Adipocyte (in vitro differentiated cells): Measurements from ENCODE around the gene NOP14.
"Not testable (repeated sequence)": the region's sequence is repeated elsewhere in the genome, so short reads cannot be mapped to it uniquely, and the experiment has no call there.

Experiments
- DNase-seq: peaks from one replicate; pipeline ENCODE4 v3.0.0-alpha.2; 2015; ENCODE audit warnings: low read depth
- H3K27me3 ChIP-seq: replicated peaks from 2 replicates; pipeline ENCODE4 v1.7.0; 2013; ENCODE audit warnings: mild to moderate bottlenecking, low read length, moderate library complexity; ENCODE audit not compliant: control insufficient read depth, insufficient read depth
- H3K36me3 ChIP-seq: 2 replicates; pipeline ENCODE4 v1.7.0; 2013; ENCODE audit warnings: low read length, mild to moderate bottlenecking, moderate library complexity; ENCODE audit not compliant: control insufficient read depth, insufficient read depth, severe bottlenecking
- H3K4me1 ChIP-seq: 2 replicates; pipeline ENCODE4 v1.7.0; 2013; ENCODE audit warnings: mild to moderate bottlenecking, low read length, moderate library complexity; ENCODE audit not compliant: control insufficient read depth, insufficient read depth
- H3K4me3 ChIP-seq: 2 replicates; pipeline ENCODE4 v1.7.0; 2013; ENCODE audit warnings: mild to moderate bottlenecking, low read length, moderate library complexity
- H3K9ac ChIP-seq: 2 replicates; pipeline ENCODE4 v1.7.0; 2013; ENCODE audit warnings: mild to moderate bottlenecking, low read length, moderate library complexity
- H3K9me3 ChIP-seq: 2 replicates; pipeline ENCODE4 v1.7.0; 2013; ENCODE audit warnings: mild to moderate bottlenecking, low read length, moderate library complexity; ENCODE audit not compliant: control insufficient read depth

The NOP14 gene

DNA sequence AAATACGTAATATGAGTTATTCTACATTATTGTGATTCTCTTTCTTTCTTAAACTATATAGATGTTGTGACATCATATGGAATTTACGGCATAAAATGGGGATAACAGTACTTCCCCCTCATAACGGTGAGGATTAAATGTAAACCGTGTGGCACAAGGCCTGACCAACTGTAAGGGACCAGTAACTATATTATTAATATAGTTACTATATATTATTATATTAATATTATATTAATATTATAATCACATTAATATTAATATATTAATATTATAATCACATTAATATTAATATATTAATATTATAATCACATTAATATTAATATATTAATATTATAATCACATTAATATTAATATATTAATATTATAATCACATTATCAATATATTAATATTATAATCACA is 2.8 kb downstream of the NOP14 start:
- not testable (repeated sequence) for DNase-seq, H3K9me3 ChIP-seq, H3K9ac ChIP-seq, H3K27me3 ChIP-seq, H3K4me3 ChIP-seq
- Histone ChIP-seq H3K36me3 (peaks cover 27% of the 10 kb centered on the region), H3K4me1 (peaks cover 43% of the 10 kb centered on the region)

DNA sequence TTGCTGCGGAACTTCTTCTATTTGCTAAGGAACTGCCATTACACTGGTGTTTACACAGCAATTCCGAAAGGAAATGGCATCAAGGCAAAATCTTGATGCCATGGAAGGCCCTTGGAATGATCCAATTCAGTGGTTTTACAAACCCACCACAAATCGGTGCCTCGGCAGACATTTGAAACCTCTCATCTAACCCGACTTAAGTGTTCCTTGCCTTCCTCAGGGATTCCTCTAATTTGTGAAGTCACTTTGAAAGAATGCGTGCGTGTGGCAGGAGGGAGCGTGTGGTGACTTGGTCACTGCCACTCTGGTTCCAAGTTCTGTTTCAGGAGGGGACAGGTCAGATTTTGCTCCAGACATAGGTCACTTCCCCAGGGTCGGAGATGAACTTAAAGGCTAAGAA is 4.8 kb downstream of the NOP14 start:
- Histone ChIP-seq H3K9ac (peak overlapping the region; percentile 15), H3K27me3 (no peaks in the 10 kb centered on the region), H3K4me3 (peak overlapping the region; percentile 34), H3K4me1 (peaks cover 34% of the 10 kb centered on the region), H3K36me3 (peaks cover 43% of the 10 kb centered on the region), H3K9me3 (no peaks in the 10 kb centered on the region)
- DNase-seq: peak; percentile 75

DNA sequence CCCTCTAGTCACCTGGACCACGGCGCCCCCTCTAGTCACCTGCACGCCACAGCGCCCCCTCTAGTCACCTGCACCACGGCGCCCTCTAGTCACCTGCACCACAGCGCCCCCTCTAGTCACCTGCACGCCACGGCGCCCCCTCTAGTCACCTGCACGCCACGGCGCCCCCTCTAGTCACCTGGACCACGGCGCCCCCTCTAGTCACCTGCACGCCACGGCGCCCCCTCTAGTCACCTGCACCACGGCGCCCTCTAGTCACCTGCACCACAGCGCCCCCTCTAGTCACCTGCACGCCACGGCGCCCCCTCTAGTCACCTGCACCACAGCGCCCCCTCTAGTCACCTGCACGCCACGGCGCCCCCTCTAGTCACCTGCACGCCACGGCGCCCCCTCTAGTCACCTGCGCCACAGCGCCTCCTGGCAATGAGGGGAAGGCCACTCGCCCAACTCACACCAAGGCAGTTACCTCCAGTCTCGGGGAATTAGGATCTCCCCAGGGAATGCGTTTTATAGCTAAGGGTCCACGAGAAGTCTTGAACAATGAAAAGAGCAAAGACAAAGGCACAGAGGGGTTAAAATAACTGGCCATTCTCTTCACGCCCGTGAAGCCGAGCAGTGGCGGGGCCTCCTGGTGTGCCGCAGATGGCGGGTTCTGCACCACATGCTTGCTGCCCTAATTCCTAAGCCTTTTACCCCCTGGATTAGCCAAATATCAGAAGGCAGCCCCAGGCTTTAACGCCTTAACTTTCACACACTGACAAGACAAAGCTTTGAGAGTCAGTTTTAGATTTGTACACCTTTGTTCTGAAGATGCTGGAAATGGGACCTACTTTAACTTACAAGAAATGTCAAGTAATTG is 7.8 kb downstream of the NOP14 start:
- not testable (repeated sequence) for H3K9ac ChIP-seq, DNase-seq, H3K27me3 ChIP-seq, H3K9me3 ChIP-seq, H3K4me3 ChIP-seq
- peaks cover 21% of the 10 kb centered on the region for H3K4me1 ChIP-seq
- peaks cover 72% of the 10 kb centered on the region for H3K36me3 ChIP-seq

DNA sequence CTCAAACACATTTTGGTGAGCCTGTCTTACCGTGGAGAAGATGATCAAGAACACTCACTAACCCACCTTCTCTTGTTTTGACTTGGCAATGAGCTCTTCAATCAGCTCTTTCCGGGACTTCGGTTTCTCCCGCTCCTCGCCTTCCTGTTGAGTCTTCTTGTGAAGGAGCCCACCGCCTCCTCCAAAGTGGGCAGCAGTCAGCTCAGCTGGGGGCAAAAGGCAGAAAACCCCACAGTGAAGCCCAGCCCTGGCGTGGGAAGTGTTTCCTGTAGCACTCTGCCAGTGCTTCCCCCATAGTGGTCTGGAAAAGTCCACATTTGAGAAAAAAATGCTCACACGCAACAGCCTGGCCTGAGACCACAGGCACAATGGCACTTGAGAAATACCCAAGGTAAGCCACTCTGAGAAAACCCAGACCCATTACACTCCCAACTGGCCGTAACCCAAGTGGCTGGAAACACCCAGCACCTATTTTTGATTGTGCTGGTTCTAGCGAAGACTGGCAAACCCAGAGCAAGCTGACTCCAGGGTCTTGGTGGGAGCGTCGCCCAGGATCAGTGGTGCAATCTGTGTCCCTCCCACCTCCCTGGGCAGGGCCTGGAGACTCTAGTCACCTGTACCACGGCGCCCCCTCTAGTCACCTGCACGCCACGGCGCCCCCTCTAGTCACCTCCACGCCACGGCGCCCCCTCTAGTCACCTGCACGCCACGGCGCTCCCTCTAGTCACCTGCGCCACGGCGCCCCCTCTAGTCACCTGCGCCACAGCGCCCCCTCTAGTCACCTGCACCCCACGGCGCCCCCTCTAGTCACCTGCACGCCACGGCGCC is 8.6 kb downstream of the NOP14 start:
- no peaks in the 10 kb centered on the region for H3K27me3 ChIP-seq
- H3K36me3 ChIP-seq: peaks cover 80% of the 10 kb centered on the region
- no peaks in the 10 kb centered on the region for H3K9me3 ChIP-seq
- H3K4me1 ChIP-seq: peaks cover 16% of the 10 kb centered on the region
- no peak for DNase-seq
- no peak overlapping the region for H3K4me3 ChIP-seq
- no peak overlapping the region for H3K9ac ChIP-seq

DNA sequence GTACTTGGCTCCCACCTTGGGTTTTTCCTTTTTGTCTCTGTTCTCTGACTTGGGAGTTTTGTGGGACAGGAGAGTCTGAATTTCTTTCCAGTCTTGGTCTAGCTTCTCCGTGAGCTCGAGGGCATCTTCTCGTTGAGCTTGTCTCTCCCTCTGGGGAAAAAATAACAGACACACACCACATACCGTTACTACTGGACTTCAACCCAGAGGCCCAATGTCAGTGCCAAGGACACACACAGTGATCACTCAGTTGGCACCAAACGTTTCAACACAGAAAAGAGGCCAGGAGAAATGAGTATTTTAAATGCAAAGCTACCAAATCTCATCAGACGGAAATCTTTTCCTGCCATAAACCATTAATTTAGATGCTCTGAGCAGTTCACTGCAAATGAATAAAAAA is 9.7 kb downstream of the NOP14 start:
- Histone ChIP-seq H3K27me3 (no peaks in the 10 kb centered on the region), H3K9me3 (no peaks in the 10 kb centered on the region), H3K36me3 (peaks cover 91% of the 10 kb centered on the region), H3K4me1 (peaks cover 8% of the 10 kb centered on the region), H3K9ac (no peak overlapping the region), H3K4me3 (no peak overlapping the region)
- DNase-seq: no peak

DNA sequence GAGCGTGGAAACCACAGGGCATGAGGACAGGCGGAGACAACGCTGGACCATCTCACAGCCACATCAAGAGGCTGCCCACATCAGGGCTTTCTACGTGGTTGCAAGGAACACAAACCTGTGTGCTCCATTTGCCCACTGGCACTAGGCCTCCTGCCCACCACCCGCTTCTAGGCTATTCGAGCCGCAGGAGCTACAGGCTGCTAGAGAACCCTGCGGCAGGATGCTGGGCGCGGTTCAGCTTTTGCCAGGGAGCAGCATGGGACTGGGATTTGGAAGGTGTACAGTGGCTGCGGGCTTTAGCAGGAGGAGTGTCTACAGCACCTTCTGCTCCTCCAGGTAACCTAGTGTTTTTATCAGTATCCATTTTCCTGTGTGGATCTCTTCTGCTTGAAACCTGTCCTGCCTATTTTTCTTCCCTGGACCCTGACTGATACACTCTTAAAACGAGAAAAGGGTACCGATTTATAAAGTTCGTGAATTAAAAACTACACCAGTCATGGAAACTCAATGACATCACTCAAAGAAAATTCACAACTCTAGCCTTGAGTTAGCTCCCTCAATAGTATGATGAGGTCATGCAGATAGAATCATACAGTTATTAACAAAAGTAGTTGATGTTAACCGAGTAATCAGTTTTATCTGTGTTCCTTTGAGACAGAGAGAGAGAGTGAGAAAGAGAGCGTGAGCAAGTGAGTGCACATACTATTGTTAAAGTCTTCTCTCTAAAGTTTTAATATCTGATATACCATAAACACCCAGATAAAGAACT is 12.8 kb downstream of the NOP14 start:
- Histone ChIP-seq H3K4me3 (no peak overlapping the region), H3K9ac (no peak overlapping the region), H3K9me3 (no peaks in the 10 kb centered on the region), H3K4me1 (peaks cover 3% of the 10 kb centered on the region), H3K36me3 (peaks cover 92% of the 10 kb centered on the region), H3K27me3 (no peaks in the 10 kb centered on the region)
- no peak for DNase-seq

DNA sequence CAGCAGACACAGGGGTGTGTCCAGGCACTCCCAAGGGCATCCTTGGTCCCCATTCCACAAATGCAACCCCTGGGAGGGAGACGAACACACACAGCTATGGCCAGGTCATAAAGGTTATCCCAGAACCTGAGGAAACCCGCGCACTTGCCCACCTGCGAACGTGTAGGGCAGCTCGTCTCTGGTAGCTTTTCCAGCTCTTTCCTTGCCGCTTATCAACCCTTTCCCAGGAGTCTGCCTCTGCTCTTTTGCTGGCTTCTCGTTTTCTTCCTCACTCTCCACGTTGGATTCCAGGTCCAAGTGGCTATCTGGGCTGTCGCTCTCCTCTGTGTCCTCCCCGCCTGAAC is 13.5 kb downstream of the NOP14 start:
- peaks cover 3% of the 10 kb centered on the region for H3K4me1 ChIP-seq
- no peak for DNase-seq
- peaks cover 96% of the 10 kb centered on the region for H3K36me3 ChIP-seq
- no peak overlapping the region for H3K9ac ChIP-seq
- no peak overlapping the region for H3K4me3 ChIP-seq
- no peaks in the 10 kb centered on the region for H3K9me3 ChIP-seq
- H3K27me3 ChIP-seq: no peaks in the 10 kb centered on the region

DNA sequence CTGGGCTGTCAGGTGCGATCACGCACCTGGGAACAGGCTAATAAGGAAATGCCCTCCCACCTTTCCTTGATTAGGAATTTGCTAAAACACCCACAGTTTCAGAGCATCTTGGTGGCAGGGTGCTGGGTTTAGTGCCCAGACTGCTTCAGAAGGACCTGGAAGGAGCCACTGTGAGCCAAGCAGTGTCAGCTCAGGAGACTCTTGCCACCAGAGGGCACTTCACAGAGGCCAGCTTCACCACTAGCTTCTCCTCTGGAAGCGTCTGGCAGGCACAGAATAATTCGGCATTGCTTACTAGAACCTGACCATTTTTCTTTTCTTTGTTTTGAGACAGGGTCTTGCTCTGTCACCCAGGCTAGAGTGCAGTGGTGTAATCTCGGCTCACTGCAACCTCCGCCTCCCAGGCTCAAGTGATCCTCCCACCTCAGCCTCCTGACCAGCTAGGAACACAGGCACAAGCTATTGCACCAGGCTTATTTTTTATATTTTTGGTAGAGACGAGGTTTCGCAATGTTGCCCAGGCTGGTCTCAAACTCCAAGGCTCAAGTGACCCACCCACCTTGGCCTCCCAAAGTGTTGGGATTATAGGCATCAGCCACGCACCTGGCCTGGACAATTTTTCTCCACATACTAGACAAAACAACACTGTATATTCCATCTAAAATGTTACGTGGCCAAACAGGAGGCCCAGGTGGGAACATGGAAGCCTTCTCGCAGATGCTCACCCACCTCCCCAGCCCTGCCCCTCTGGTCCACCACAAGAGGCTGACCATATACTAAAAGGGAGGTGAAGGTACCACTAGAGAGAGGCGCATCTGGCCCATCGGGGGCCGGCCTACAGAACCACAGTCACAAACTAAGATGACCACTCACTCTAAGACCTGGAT is 14.1 kb downstream of the NOP14 start:
- H3K9ac ChIP-seq: no peak overlapping the region
- peaks cover 3% of the 10 kb centered on the region for H3K4me1 ChIP-seq
- H3K27me3 ChIP-seq: no peaks in the 10 kb centered on the region
- H3K9me3 ChIP-seq: no peaks in the 10 kb centered on the region
- peaks cover 95% of the 10 kb centered on the region for H3K36me3 ChIP-seq
- DNase-seq: peak; percentile 32
- H3K4me3 ChIP-seq: no peak overlapping the region

DNA sequence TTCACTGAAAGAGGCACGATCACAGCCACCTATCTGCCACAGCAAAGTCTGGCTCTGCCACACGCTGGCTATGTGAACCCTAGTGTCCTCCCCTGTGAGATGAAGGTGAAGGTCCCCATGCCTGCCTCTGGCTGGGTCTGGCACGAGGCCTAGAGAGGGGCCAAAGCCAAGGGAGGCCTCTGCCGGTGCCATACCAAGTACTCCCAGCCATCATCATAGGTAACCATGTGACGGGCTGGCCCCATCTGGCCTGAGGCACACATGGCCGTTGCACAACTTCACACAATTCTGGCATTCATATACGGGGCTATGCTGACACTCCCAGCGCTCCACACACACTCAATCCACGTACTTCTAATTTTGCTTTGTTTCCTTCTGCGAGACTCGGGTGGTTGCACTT is 15.3 kb downstream of the NOP14 start:
- peaks cover 95% of the 10 kb centered on the region for H3K36me3 ChIP-seq
- no peaks in the 10 kb centered on the region for H3K9me3 ChIP-seq
- DNase-seq: no peak
- H3K9ac ChIP-seq: no peak overlapping the region
- no peaks in the 10 kb centered on the region for H3K27me3 ChIP-seq
- H3K4me3 ChIP-seq: no peak overlapping the region
- peaks cover 3% of the 10 kb centered on the region for H3K4me1 ChIP-seq

DNA sequence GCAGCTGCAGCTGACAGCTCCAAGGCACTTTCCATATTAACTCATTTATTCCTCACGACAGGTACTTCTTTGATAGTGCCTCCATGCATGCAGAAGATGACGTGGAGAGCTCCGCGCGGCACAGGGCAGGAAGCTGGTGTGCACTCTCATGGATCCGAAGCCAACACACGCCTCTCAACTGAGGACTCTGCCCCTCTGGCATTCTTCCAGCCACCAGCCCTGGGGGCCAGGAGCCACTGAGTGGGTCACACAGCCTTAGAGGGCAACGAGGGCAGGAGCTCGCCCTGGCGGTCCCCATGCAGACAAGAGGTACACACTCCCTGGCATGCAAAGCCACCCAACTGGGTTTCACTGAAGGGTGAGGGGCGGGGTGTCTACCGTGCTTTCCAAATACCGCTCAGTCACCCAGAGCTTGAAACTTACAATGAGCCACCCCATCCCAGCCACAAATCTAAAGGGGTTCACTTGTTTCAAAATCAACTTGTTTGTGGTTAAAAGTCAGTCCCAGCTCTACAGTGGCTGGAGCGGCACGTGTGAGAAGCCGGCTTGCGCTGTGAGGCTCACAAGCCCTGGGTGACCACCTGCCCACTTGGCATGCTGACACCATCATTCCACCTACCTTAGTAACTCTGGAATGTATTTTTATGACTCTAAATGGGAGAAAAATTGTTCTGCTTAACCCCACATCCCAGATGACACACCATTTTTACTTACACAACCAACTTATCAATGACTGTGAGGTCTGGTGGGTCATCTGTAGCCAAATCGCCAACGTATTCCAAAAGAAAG is 16.2 kb downstream of the NOP14 start:
- Histone ChIP-seq H3K27me3 (no peaks in the 10 kb centered on the region), H3K4me3 (no peak overlapping the region), H3K9me3 (no peaks in the 10 kb centered on the region), H3K4me1 (peaks cover 3% of the 10 kb centered on the region), H3K9ac (no peak overlapping the region), H3K36me3 (peaks cover 97% of the 10 kb centered on the region)
- no peak for DNase-seq
